GM12878 (cell line): ENCODE data around the gene ASS1. TPM values are rescaled to one million over a fixed set of nuclear protein-coding genes. Genes with fewer than 3 reads are reported as not detected.

ENCODE experiments used
- ATAC-seq: fragments of 200-7000 bp; cut with Tn5 transposase; 3 replicates; pipeline ENCODE4 v1.9.1; 2020; ENCODE audit warnings: mild to moderate bottlenecking, moderate library complexity
- BruUV-seq: library from RNA; stranded (reverse); fragments of 400-500 nt; replicated peaks from 2 replicates; lab custom pipeline; 2021; lab: Mats Ljungman, UMichigan
- CTCF ChIA-PET: fragments of 300-600 bp; sonication (Branson Sonifier 250); formaldehyde crosslinking; extraction: SDS; loops from one replicate; lab custom pipeline; 2021; ENCODE audit warnings: inconsistent platforms; lab: Yijun Ruan, JAX
- POLR2A ChIA-PET: fragments of 350-600 bp; formaldehyde crosslinking; extraction: SDS; loops from one replicate; lab custom pipeline; 2021; ENCODE audit warnings: inconsistent platforms; lab: Charles Lee
- RAD21 ChIA-PET: fragments of 300-600 bp; sonication (Branson Sonifier 250); formaldehyde crosslinking; loops from one replicate; lab custom pipeline; 2023; ENCODE audit warnings: antibody characterized with exemption; ENCODE audit not compliant: unreplicated experiment; lab: Charles Lee
- SMC1A ChIA-PET: fragments of 300-600 bp; sonication (Branson Sonifier 250); formaldehyde crosslinking; loops from one replicate; lab custom pipeline; 2023; ENCODE audit not compliant: unreplicated experiment, uncharacterized antibody; lab: Charles Lee
- DNase-seq: peaks from one replicate; pipeline ENCODE4 v3.0.0-alpha.2; 2011; ENCODE audit warnings: low read depth, low spot score
- FAIRE-seq: peaks from 3 replicates; lab custom pipeline; 2011; peaks lifted over from hg19 to GRCh38; lab: Jason Lieb, UNC
- H2AFZ ChIP-seq: 2 replicates; pipeline ENCODE4 v1.6.0; 2011; ENCODE audit warnings: low read depth, low read length, control low read depth; ENCODE audit not compliant: control insufficient read depth
- H3K27ac ChIP-seq: 2 replicates; pipeline ENCODE4 v1.5.1; 2011; ENCODE audit warnings: control low read depth; ENCODE audit not compliant: control insufficient read depth, insufficient read depth
- H3K27me3 ChIP-seq, 2 experiments: replicated peaks in 1 of 2; 2 replicates each; pipeline versions ENCODE4 v1.6.0 to v1.6.1; 2011; ENCODE audit warnings: low read length in 1 of 2; ENCODE audit not compliant: control insufficient read depth in 2 of 2, insufficient read depth in 2 of 2
- H3K36me3 ChIP-seq, 2 experiments: 2 replicates each; pipeline ENCODE4 v1.5.1; 2011; ENCODE audit warnings: low read length in 1 of 2; ENCODE audit not compliant: control insufficient read depth in 2 of 2, insufficient read depth in 2 of 2
- H3K4me1 ChIP-seq: 2 replicates; pipeline ENCODE4 v1.6.1; 2011; ENCODE audit warnings: mild to moderate bottlenecking, low read length, moderate library complexity, mixed read lengths; ENCODE audit not compliant: control insufficient read depth, insufficient read depth
- H3K4me2 ChIP-seq: 2 replicates; pipeline ENCODE4 v1.6.0; 2011; ENCODE audit warnings: control low read depth; ENCODE audit not compliant: control insufficient read depth, insufficient read depth
- H3K4me3 ChIP-seq: fragments of 200-600 bp; sonication (generic); 2 replicates; pipeline ENCODE4 v1.5.1; 2016
- H3K79me2 ChIP-seq: 2 replicates; pipeline ENCODE4 v1.6.0; 2011; ENCODE audit warnings: low read length; ENCODE audit not compliant: control insufficient read depth, insufficient read depth
- H3K9ac ChIP-seq: 2 replicates; pipeline ENCODE4 v1.8.0; 2011; ENCODE audit warnings: low read length, control low read depth, mixed read lengths; ENCODE audit not compliant: control insufficient read depth, insufficient read depth
- H3K9me3 ChIP-seq: replicated peaks from 3 replicates; pipeline ENCODE4 v1.5.1; 2011; ENCODE audit warnings: mild to moderate bottlenecking, low read length; ENCODE audit not compliant: control insufficient read depth, insufficient read depth
- H4K20me1 ChIP-seq: 2 replicates; pipeline ENCODE4 v1.6.0; 2011; ENCODE audit not compliant: control insufficient read depth, insufficient read depth
- BACH1 ChIP-seq: fragments of 450-650 bp; IDR thresholded peaks from 2 replicates; pipeline ENCODE4 v1.6.1; 2017; ENCODE audit warnings: mild to moderate bottlenecking, borderline replicate concordance
- CBFB ChIP-seq: IDR thresholded peaks from 2 replicates; pipeline ENCODE4 v1.6.1; 2016; ENCODE audit warnings: antibody characterized with exemption, low read depth
- CREM ChIP-seq: IDR thresholded peaks from 2 replicates; pipeline ENCODE4 v1.6.1; 2014; ENCODE audit warnings: antibody characterized with exemption, low read depth
- GABPA ChIP-seq: IDR thresholded peaks from 2 replicates; pipeline ENCODE4 v1.6.1; 2014; ENCODE audit warnings: antibody characterized with exemption, low read depth, mild to moderate bottlenecking, inconsistent platforms
- IKZF1 ChIP-seq: fragments of 450-650 bp; conservative IDR thresholded peaks from 2 replicates; pipeline ENCODE4 v1.6.1; 2017; ENCODE audit warnings: antibody characterized with exemption, mild to moderate bottlenecking
- MYC ChIP-seq: IDR thresholded peaks from 2 replicates; pipeline ENCODE4 v1.6.1; 2011; ENCODE audit warnings: mild to moderate bottlenecking, low read length, moderate library complexity, inconsistent platforms; ENCODE audit not compliant: insufficient read depth, insufficient replicate concordance, insufficient read length, severe bottlenecking
- NFYA ChIP-seq: IDR thresholded peaks from 2 replicates; pipeline ENCODE4 v1.6.1; 2011; ENCODE audit warnings: low read depth, mild to moderate bottlenecking, low read length, improper control_type of control experiment, borderline replicate concordance
- NKRF ChIP-seq: fragments of 450-650 bp; conservative IDR thresholded peaks from 2 replicates; pipeline ENCODE4 v1.6.1; 2017; ENCODE audit warnings: mild to moderate bottlenecking, moderate library complexity
- SMAD1 ChIP-seq: fragments of 450-650 bp; IDR thresholded peaks from 2 replicates; pipeline ENCODE4 v1.6.1; 2018; ENCODE audit warnings: mild to moderate bottlenecking, low read depth; ENCODE audit not compliant: partially characterized antibody
- TCF3 ChIP-seq: IDR thresholded peaks from 2 replicates; pipeline ENCODE4 v1.6.1; 2012; ENCODE audit warnings: low read depth, mild to moderate bottlenecking, low read length, borderline replicate concordance; ENCODE audit not compliant: insufficient read depth
- TCF7 ChIP-seq: IDR thresholded peaks from 2 replicates; pipeline ENCODE4 v1.6.1; 2014; ENCODE audit warnings: antibody characterized with exemption, borderline replicate concordance
- YBX1 ChIP-seq: fragments of 450-650 bp; IDR thresholded peaks from 2 replicates; pipeline ENCODE4 v1.6.1; 2016; ENCODE audit warnings: antibody characterized with exemption
- ZNF217 ChIP-seq: fragments of 450-650 bp; IDR thresholded peaks from 2 replicates; pipeline ENCODE4 v1.6.1; 2017; ENCODE audit warnings: antibody characterized with exemption, mild to moderate bottlenecking
- WGBS: methylation state at CpG from one replicate; pipeline ENCODE4 v1.1.6; 2016; ENCODE audit warnings: low lambda C conversion rate; ENCODE audit not compliant: insufficient replicate concordance, insufficient coverage; ENCODE audit errors: missing lambda C conversion rate; 5-methylcytosine and 5-hydroxymethylcytosine counted together
- in situ Hi-C: fragments of 300-500 bp; cut with MboI; formaldehyde crosslinking; loops from 9 replicates; pipeline ENCODE4 v1.14.3; 2018; ENCODE audit warnings: mixed read lengths
- intact Hi-C: fragments of 100-400 bp; cut with micrococcal nuclease; formaldehyde crosslinking; loops from one replicate; pipeline ENCODE4 v1.14.2; 2022; ENCODE audit not compliant: unreplicated experiment
- polyA plus RNA-seq, 11 experiments: library from polyadenylated mRNA; depleted of rRNA in 4 of 11; unstranded in 6 of 11; stranded (reverse) in 5 of 11; fragments of >200 nt; fragmentation: Nextera tagmentation in 4 of 11; fragmentation: Illumina TruSeq in 1 of 11; extraction: Ambion mirVana in 4 of 11; extraction: Trizol in 1 of 11; gene quantifications; 1 replicate in 1 of 11; 2 replicates in 10 of 11; pipeline versions ENCODE4 v1.2.1 to v1.2.3, GENCODE V29; 2011 to 2016; ENCODE audit warnings: inconsistent platforms in 2 of 11, missing spikeins in 2 of 11, low read depth in 1 of 11
- total RNA-seq, 4 experiments: library from RNA; depleted of rRNA in 3 of 4; stranded (reverse); fragments of >200 nt in 3 of 4; fragmentation: Illumina TruSeq in 1 of 4; extraction: Trizol in 1 of 4; gene quantifications; 2 replicates each; pipeline versions ENCODE4 v1.2.1 to v1.2.3, GENCODE V29; 2013 to 2021

The ASS1 gene
- total and polyA plus RNA-seq, 10 of the 15 experiments (the other 5 are each of a cell fraction or from before 2014, with no cell fraction given): 0.10 to 6.1 (median 0.28) TPM; not detected in 3

- SMC1A ChIA-PET: no interaction called here
- no peaks in the 10 kb centered on the region for H3K4me1 ChIP-seq
- H3K4me3 ChIP-seq: no peak overlapping the region
- no peak overlapping the region for H2AFZ ChIP-seq
- no peaks in the 10 kb centered on the region for H3K79me2 ChIP-seq
- 7% methylated on average over 8 of the region's 8 CpGs for WGBS
- POLR2A ChIA-PET: no interaction called here
- BruUV-seq: no TSS peak
- peaks cover 0 to 4% of the 10 kb centered on the region in 2 experiments; a peak in 3 of 4 replicates for H3K27me3 ChIP-seq
- no peak overlapping the region for H3K4me2 ChIP-seq
- no peak for ATAC-seq
- no peak overlapping the region for H3K9ac ChIP-seq
- CTCF ChIA-PET: interaction anchor here (0.5 to 1.5 kb wide), 2 partner anchors 118 to 157 kb away, joined by 3 read pairs; no protein-coding TSS in a partner anchor
- TF ChIP-seq GABPA (no peak), NKRF (no peak), BACH1 (no peak), TCF3 (no peak), SMAD1 (no peak), TCF7 (no peak), ZNF217 (no peak), CBFB (no peak), MYC (no peak), CREM (no peak), IKZF1 (no peak), YBX1 (no peak), NFYA (no peak)
- TF ChIP-seq, all 136 proteins: peak for 0
- H4K20me1 ChIP-seq: no peaks in the 10 kb centered on the region
- intact Hi-C loops (no loop called here), in situ Hi-C loops (no loop called here)
- FAIRE-seq (no peak), DNase-seq (no peak)
- RAD21 ChIA-PET: no interaction called here
- H3K9me3 ChIP-seq: no peaks in the 10 kb centered on the region; the same call in 2 of the 3 replicates
- no peaks in the 10 kb centered on the region for H3K36me3 ChIP-seq
- no peak overlapping the region for H3K27ac ChIP-seq
Observed at GRCh38 chr9:130399768-130400167, 45.0 kb upstream of the ASS1 start.
